ENCODE results near the gene VPREB3. TPM values are rescaled to one million over a fixed set of nuclear protein-coding genes. Genes with fewer than 3 reads are reported as not detected.

Gene VPREB3
- total and polyA plus RNA-seq, 2 donors (not counting 1 experiment from before 2014, with no cell fraction given): not detected

- Histone ChIP-seq H3K4me3 (replicated peaks in 1 of 4; ENCODE audit: control extremely low read depth in 1 of 4, insufficient read depth in 1 of 4, low read depth in 3 of 4, low read length in 4 of 4) (no peak overlapping the region), H3K27ac (ENCODE audit: insufficient read depth, low read length) (no peak overlapping the region), H3K4me1 (ENCODE audit: control insufficient read depth, extremely low read depth, insufficient read depth, low read length) (no peaks in the 10 kb centered on the region), H4K20me1 (ENCODE audit: control insufficient read depth, extremely low read depth, insufficient read depth, low read length) (no peaks in the 10 kb centered on the region), H3K9ac (ENCODE audit: insufficient read depth, low read length) (no peak overlapping the region), H3K79me2 (ENCODE audit: control insufficient read depth, insufficient read depth, low read length) (no peaks in the 10 kb centered on the region), H3K9me3 (ENCODE audit: control insufficient read depth, insufficient read depth, low read depth, low read length) (no peaks in the 10 kb centered on the region), H3K27me3 (ENCODE audit: control insufficient read depth, insufficient read depth, low read length) (no peaks in the 10 kb centered on the region), H2AFZ (ENCODE audit: low read length) (no peak overlapping the region), H3K36me3 (ENCODE audit: control insufficient read depth, insufficient read depth, low read length) (no peaks in the 10 kb centered on the region), H3K4me2 (ENCODE audit: extremely low read depth, insufficient read depth, low read length) (no peak overlapping the region)
- DNase-seq (ENCODE audit: low read depth in 2 of 2): no peak
- no peak for TF ChIP-seq CTCF (conservative IDR thresholded peaks at IDR 0.05 in 1 of 2, IDR thresholded peaks at IDR 0.05 in 1 of 2; ENCODE audit: low read depth in 1 of 2, low read length in 2 of 2)
- no peak for TF ChIP-seq EZH2 (IDR thresholded peaks at IDR 0.05; ENCODE audit: low read length, missing control alignments)
Observed at GRCh38 chr22:23753385-23753784, 840 bp downstream of the VPREB3 start.

- no peaks in the 10 kb centered on the region for H3K27me3 ChIP-seq (ENCODE audit: control insufficient read depth, insufficient read depth, low read length)
- no peak overlapping the region for H3K4me2 ChIP-seq (ENCODE audit: extremely low read depth, insufficient read depth, low read length)
- no peaks in the 10 kb centered on the region for H3K9me3 ChIP-seq (ENCODE audit: control insufficient read depth, insufficient read depth, low read depth, low read length)
- H3K4me3 ChIP-seq (replicated peaks in 1 of 4; ENCODE audit: control extremely low read depth in 1 of 4, insufficient read depth in 1 of 4, low read depth in 3 of 4, low read length in 4 of 4): no peak overlapping the region
- no peak for DNase-seq (ENCODE audit: low read depth in 2 of 2)
- no peak for TF ChIP-seq CTCF (conservative IDR thresholded peaks at IDR 0.05 in 1 of 2, IDR thresholded peaks at IDR 0.05 in 1 of 2; ENCODE audit: low read depth in 1 of 2, low read length in 2 of 2)
- no peak for TF ChIP-seq EZH2 (IDR thresholded peaks at IDR 0.05; ENCODE audit: low read length, missing control alignments)
- H3K79me2 ChIP-seq (ENCODE audit: control insufficient read depth, insufficient read depth, low read length): no peaks in the 10 kb centered on the region
- no peak overlapping the region for H3K9ac ChIP-seq (ENCODE audit: insufficient read depth, low read length)
- H3K36me3 ChIP-seq (ENCODE audit: control insufficient read depth, insufficient read depth, low read length): no peaks in the 10 kb centered on the region
- no peak overlapping the region for H3K27ac ChIP-seq (ENCODE audit: insufficient read depth, low read length)
- H4K20me1 ChIP-seq (ENCODE audit: control insufficient read depth, extremely low read depth, insufficient read depth, low read length): no peaks in the 10 kb centered on the region
- no peak overlapping the region for H2AFZ ChIP-seq (ENCODE audit: low read length)
- H3K4me1 ChIP-seq (ENCODE audit: control insufficient read depth, extremely low read depth, insufficient read depth, low read length): no peaks in the 10 kb centered on the region
Observed at GRCh38 chr22:23752750-23753149, 1.5 kb downstream of the VPREB3 start.

- no peaks in the 10 kb centered on the region for H3K36me3 ChIP-seq (ENCODE audit: control insufficient read depth, insufficient read depth, low read length)
- no peak overlapping the region for H3K27ac ChIP-seq (ENCODE audit: insufficient read depth, low read length)
- no peaks in the 10 kb centered on the region for H3K9me3 ChIP-seq (ENCODE audit: control insufficient read depth, insufficient read depth, low read depth, low read length)
- no peak overlapping the region for H3K4me2 ChIP-seq (ENCODE audit: extremely low read depth, insufficient read depth, low read length)
- DNase-seq (ENCODE audit: low read depth in 2 of 2): no peak
- no peaks in the 10 kb centered on the region for H3K27me3 ChIP-seq (ENCODE audit: control insufficient read depth, insufficient read depth, low read length)
- no peaks in the 10 kb centered on the region for H3K4me1 ChIP-seq (ENCODE audit: control insufficient read depth, extremely low read depth, insufficient read depth, low read length)
- no peaks in the 10 kb centered on the region for H4K20me1 ChIP-seq (ENCODE audit: control insufficient read depth, extremely low read depth, insufficient read depth, low read length)
- TF ChIP-seq CTCF (conservative IDR thresholded peaks at IDR 0.05 in 1 of 2, IDR thresholded peaks at IDR 0.05 in 1 of 2; ENCODE audit: low read depth in 1 of 2, low read length in 2 of 2): no peak
- no peak for TF ChIP-seq EZH2 (IDR thresholded peaks at IDR 0.05; ENCODE audit: low read length, missing control alignments)
- H3K4me3 ChIP-seq (replicated peaks in 1 of 4; ENCODE audit: control extremely low read depth in 1 of 4, insufficient read depth in 1 of 4, low read depth in 3 of 4, low read length in 4 of 4): no peak overlapping the region
- no peaks in the 10 kb centered on the region for H3K79me2 ChIP-seq (ENCODE audit: control insufficient read depth, insufficient read depth, low read length)
- no peak overlapping the region for H3K9ac ChIP-seq (ENCODE audit: insufficient read depth, low read length)
- H2AFZ ChIP-seq (ENCODE audit: low read length): no peak overlapping the region
Observed at GRCh38 chr22:23752090-23752691, 2.0 kb downstream of the VPREB3 start.
